Mononuclear cell (primary cell): ENCODE data around the gene AEN. TPM values are rescaled to one million over a fixed set of nuclear protein-coding genes. Genes with fewer than 3 reads are reported as not detected.

Experiments
- H3K27me3 ChIP-seq: 2 replicates; pipeline ENCODE4 v1.6.0; 2011; ENCODE audit warnings: low read length, control low read depth; ENCODE audit not compliant: insufficient read depth
- H3K4me1 ChIP-seq: 2 replicates; pipeline ENCODE4 v1.5.1; 2011; ENCODE audit warnings: mild to moderate bottlenecking, low read length, control low read depth; ENCODE audit not compliant: insufficient read depth
- H3K4me3 ChIP-seq: 2 replicates; pipeline ENCODE4 v1.5.1; 2011; ENCODE audit warnings: mild to moderate bottlenecking, low read length, moderate library complexity
- H3K9me3 ChIP-seq: 2 replicates; pipeline ENCODE4 v1.5.1; 2011; ENCODE audit warnings: low read depth, mild to moderate bottlenecking, control low read depth, low read length
- total RNA-seq: library from RNA; depleted of rRNA; stranded (reverse); fragments of >200 nt; gene quantifications from one replicate; pipeline ENCODE4 v1.2.3, GENCODE V29; 2012

The AEN gene
- total RNA-seq, 1 donor = 38.9 TPM

DNA sequence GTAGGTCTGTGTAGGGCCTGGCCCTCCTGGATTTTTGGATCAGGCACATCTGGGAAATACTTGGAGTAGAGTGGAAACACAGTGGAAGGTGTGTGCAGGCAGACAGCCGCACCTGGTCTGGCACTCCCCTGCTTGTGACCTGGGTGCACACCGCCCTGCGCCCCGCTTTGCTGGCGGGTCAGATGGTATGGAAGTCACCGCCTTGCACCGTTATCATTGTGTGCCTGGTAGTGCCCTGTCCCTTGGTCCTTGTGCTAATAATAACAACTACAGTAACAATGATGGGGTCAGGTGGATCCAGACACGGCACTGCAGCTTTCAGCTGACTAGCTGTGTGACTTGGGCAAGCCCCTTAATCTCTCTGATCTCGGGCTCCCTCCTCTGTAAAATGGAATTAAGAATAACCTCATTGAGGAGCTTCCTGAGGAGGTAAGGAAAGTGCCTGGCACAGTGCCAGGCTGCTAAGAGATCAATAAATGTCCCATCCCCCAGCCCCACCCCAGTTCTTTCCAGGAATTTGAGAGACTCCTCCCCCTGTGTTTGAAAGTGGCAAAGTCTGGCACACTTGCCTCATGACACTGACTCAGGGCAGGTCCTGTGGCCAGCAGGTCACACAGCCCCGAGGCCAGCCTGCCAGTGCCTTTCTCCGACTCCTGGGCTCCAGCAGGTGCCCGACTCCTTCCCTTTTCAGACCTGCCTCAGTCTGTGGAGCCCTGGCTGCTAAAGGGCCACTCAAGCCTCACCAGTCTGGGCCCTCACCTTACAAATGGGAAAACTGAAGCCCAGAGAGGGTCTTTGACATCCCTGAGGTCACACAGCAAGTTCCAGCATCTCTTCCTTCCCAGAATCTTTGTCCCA is 27.4 kb downstream of the AEN start:
- Histone ChIP-seq H3K4me1 (peaks cover 92% of the 10 kb centered on the region), H3K27me3 (no peaks in the 10 kb centered on the region), H3K9me3 (no peaks in the 10 kb centered on the region), H3K4me3 (no peak overlapping the region)

- Histone ChIP-seq H3K27me3 (no peaks in the 10 kb centered on the region), H3K4me1 (peaks cover 93% of the 10 kb centered on the region), H3K4me3 (no peak overlapping the region)
These were observed 28.2 kb downstream of the AEN start for GRCh38 chr15:88649286-88649733.

GRCh38 chr15:88649753-88650551 is 28.8 kb downstream of the AEN start:
- Histone ChIP-seq H3K9me3 (no peaks in the 10 kb centered on the region), H3K4me1 (peaks cover 93% of the 10 kb centered on the region), H3K4me3 (no peak overlapping the region), H3K27me3 (no peaks in the 10 kb centered on the region)

More at GRCh38 chr15:88649286-88649733, 28.2 kb downstream of the AEN start:
- no peaks in the 10 kb centered on the region for H3K9me3 ChIP-seq

GRCh38 chr15:88650556-88650955 is 29.4 kb downstream of the AEN start:
- H3K9me3 ChIP-seq = no peaks in the 10 kb centered on the region

DNA sequence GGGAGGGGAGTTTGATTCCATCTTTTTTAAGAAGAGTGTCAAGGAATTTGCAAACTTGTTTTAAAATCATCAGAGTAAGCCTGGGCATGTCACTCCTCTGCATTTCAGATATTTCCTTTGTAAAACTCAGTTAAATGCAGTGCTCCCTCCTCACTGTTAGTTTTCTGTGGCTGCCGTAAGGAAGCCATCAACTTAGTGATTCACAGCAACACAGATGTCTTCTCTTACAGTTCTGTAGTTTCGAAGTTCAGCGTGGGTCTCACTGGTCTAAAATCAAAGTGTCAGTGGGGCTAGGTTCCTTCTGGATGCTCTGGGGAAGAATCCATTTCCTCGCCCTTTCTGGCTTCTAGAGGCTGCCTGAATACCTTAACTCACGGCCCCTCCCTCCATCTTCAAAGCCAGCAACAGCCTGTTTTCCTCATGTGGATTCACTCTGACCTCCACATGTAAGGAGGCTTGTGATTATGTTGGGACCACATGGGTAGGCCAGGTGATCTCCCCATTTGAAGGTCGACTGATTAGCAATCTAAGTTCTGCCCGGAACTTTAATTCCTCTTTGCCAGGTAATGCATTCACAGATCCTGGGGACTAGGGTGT is 30.1 kb downstream of the AEN start:
- Histone ChIP-seq H3K4me1 (peaks cover 93% of the 10 kb centered on the region), H3K9me3 (no peaks in the 10 kb centered on the region), H3K4me3 (no peak overlapping the region), H3K27me3 (no peaks in the 10 kb centered on the region)

More at GRCh38 chr15:88650556-88650955, 29.4 kb downstream of the AEN start:
- Histone ChIP-seq H3K4me1 (peaks cover 93% of the 10 kb centered on the region), H3K27me3 (no peaks in the 10 kb centered on the region), H3K4me3 (no peak overlapping the region)

- Histone ChIP-seq H3K9me3 (no peaks in the 10 kb centered on the region), H3K27me3 (no peaks in the 10 kb centered on the region), H3K4me1 (peaks cover 93% of the 10 kb centered on the region), H3K4me3 (no peak overlapping the region)
These were observed 30.8 kb downstream of the AEN start for GRCh38 chr15:88651971-88652370.

- Histone ChIP-seq H3K4me1 (peaks cover 93% of the 10 kb centered on the region), H3K9me3 (no peaks in the 10 kb centered on the region), H3K27me3 (no peaks in the 10 kb centered on the region)
These were observed 31.5 kb downstream of the AEN start for GRCh38 chr15:88652456-88653199.

DNA sequence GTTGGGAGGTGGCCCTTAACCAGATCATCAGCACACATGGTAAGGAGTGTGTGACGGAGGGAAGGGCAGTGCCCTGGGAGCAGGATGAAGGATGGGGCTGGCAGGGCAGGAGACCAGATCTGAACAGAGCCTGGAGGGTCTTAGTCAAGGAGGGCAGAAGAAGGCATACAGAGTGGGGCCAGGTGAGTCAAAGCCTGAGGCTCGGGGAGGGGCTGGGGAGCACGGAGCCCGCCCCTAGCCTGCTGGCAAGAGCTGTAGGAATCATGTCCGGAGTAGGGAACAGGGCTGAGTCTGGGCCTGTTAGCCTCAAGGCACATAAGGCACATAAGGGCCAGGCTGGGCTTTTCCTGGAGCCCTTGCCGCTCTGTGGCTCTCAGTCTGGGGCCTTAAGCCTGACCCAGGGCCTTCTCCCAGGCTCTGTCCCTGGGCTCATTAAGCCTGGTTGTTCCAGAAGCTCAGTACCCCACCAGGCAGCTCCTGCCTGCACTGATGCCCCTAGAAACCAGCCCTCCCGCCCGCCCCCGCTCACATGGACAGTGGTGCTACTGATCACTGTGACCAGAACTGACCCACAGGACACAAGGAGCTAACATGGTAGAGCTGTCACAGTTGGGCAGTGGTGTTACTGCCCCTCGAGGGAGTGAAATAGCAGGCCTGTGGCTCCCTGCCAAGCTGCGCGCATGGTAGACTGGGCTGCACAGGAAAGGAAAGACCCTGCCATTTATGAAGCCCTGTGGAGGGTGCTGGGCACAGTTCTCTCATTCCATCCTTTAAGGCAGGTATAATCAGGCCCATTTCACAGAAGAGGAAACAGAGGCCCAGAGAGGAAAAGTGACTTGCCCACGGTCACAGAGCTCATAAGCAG is 32.3 kb downstream of the AEN start:
- no peaks in the 10 kb centered on the region for H3K9me3 ChIP-seq

More at GRCh38 chr15:88652456-88653199, 31.5 kb downstream of the AEN start:
- H3K4me3 ChIP-seq = no peak overlapping the region

GRCh38 chr15:88654430-88655102 is 33.4 kb downstream of the AEN start:
- Histone ChIP-seq H3K9me3 (no peaks in the 10 kb centered on the region), H3K4me1 (peaks cover 88% of the 10 kb centered on the region), H3K4me3 (no peak overlapping the region), H3K27me3 (no peaks in the 10 kb centered on the region)

More for the DNA sequence above, 32.3 kb downstream of the AEN start:
- Histone ChIP-seq H3K27me3 (no peaks in the 10 kb centered on the region), H3K4me3 (no peak overlapping the region), H3K4me1 (peaks cover 91% of the 10 kb centered on the region)

DNA sequence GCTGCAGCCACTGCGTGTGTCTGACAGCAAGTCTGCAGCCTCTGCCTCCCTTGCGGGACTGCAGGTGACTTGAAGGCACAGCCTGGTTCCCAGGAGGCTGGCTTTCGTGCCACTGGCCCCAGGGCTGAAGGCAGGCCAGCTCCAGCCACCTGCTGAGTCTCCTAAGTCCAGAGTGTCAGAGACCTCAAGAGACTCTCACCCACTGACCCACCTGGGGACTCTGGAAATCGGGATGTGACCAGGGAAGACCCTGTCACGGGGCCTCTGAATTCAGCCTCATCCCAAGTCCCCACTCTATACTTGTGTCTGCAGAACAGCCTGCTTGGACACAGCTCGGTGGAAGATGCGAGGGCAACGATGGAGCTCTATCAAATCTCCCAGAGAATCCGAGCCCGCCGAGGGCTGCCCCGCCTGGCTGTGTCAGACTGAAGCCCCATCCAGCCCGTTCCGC is 34.0 kb downstream of the AEN start:
- Histone ChIP-seq H3K4me1 (peaks cover 82% of the 10 kb centered on the region), H3K27me3 (no peaks in the 10 kb centered on the region), H3K4me3 (no peak overlapping the region), H3K9me3 (no peaks in the 10 kb centered on the region)

DNA sequence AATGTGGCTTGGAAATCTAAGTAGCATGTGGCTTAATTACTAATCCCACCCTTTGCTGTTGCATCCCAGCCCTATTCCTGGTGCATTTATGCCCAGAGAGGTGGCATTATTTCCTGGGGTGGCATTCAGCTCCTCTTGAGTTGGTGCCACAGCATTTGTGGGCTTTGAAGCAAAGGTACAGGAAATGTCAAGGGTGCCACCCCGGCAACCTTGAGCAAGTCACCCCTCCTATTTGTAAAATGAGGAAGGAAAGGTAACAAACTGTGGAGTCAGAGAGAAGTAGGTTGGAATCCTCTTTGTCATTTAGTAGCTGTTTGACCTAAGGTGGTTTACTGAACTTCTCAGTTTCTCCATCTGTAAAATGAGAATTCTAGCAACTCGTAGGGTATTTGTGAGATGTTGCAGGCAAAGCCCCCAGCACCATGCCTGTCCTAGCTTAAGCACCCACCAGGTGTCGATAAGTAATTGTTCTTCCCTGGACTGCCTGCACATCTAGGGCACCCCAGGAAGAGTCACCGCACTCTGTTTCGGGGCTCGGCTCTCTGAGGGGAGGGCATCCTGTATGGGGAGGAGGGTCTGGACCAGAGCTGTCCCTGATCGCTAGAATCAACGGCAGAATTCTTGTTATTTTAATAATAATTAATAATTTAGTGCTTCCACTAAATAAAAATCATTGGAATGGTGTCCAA is 34.8 kb downstream of the AEN start:
- Histone ChIP-seq H3K4me1 (peaks cover 74% of the 10 kb centered on the region), H3K9me3 (no peaks in the 10 kb centered on the region), H3K27me3 (no peaks in the 10 kb centered on the region), H3K4me3 (no peak overlapping the region)

GRCh38 chr15:88656760-88657221 is 35.7 kb downstream of the AEN start:
- Histone ChIP-seq H3K4me1 (peaks cover 66% of the 10 kb centered on the region), H3K27me3 (no peaks in the 10 kb centered on the region), H3K4me3 (no peak overlapping the region), H3K9me3 (no peaks in the 10 kb centered on the region)
